Measurements from ENCODE around the gene ATP2B1.

Gene ATP2B1

DNA sequence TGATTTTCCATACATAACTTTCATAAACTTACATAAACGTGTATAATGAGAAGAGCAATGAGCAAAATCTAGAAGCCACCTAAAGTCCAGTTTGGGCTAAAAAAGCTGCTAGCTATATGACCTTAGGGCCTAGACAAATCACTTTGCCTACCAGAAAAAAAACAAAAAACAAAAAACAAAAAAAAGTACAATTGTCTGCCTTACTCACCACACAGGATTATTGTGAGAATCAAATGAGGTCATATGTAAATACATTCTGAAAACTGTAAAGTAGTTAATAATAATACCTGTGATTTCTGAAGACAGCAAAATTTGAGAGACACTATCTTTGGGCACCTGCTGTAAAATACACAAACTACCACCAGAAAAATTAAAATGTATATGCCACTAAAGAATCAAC lies 4.2 kb downstream of the ATP2B1 start:
- Histone ChIP-seq H3K27me3 (ENCODE audit: insufficient read depth, low read length, poor library complexity, severe bottlenecking) (no peaks in the 10 kb centered on the region), H3K36me3 (ENCODE audit: insufficient read depth, low read length) (no peaks in the 10 kb centered on the region), H4K20me1 (ENCODE audit: insufficient read depth, low read length, poor library complexity, severe bottlenecking) (peaks cover 38% of the 10 kb centered on the region), H3K9ac (ENCODE audit: low read depth, low read length, poor library complexity, severe bottlenecking) (no peak overlapping the region), H2AFZ (ENCODE audit: low read length) (no peak overlapping the region), H3F3A (ENCODE audit: low read depth) (no peaks in the 10 kb centered on the region), H3K79me2 (ENCODE audit: insufficient read depth, low read length) (peaks cover 74% of the 10 kb centered on the region), H3K4me2 (ENCODE audit: low read depth, low read length, poor library complexity, severe bottlenecking) (peak overlapping the region; percentile 89), H3K9me3 (ENCODE audit: insufficient read depth, low read depth, low read length) (no peaks in the 10 kb centered on the region), H3K4me3 (ENCODE audit: low read length, poor library complexity, severe bottlenecking) (no peak overlapping the region), H3K9me2 (replicated peaks; ENCODE audit: low read depth, low read length) (no peaks in the 10 kb centered on the region), H3K4me1 (ENCODE audit: insufficient read depth, low read length, poor library complexity, severe bottlenecking) (peaks cover 45% of the 10 kb centered on the region)
- TF ChIP-seq, protein P1, sequence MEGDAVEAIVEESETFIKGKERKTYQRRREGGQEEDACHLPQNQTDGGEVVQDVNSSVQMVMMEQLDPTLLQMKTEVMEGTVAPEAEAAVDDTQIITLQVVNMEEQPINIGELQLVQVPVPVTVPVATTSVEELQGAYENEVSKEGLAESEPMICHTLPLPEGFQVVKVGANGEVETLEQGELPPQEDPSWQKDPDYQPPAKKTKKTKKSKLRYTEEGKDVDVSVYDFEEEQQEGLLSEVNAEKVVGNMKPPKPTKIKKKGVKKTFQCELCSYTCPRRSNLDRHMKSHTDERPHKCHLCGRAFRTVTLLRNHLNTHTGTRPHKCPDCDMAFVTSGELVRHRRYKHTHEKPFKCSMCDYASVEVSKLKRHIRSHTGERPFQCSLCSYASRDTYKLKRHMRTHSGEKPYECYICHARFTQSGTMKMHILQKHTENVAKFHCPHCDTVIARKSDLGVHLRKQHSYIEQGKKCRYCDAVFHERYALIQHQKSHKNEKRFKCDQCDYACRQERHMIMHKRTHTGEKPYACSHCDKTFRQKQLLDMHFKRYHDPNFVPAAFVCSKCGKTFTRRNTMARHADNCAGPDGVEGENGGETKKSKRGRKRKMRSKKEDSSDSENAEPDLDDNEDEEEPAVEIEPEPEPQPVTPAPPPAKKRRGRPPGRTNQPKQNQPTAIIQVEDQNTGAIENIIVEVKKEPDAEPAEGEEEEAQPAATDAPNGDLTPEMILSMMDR (conservative IDR thresholded peaks at IDR 0.05; ENCODE audit: low read length): no peak
- no peak for TF ChIP-seq EZH2phosphoT487 (IDR thresholded peaks at IDR 0.05; ENCODE audit: borderline replicate concordance)

GRCh38 chr12:89703768-89704167 lies 4.9 kb downstream of the ATP2B1 start:
- peak overlapping the region; percentile 34 for H3K4me2 ChIP-seq (ENCODE audit: low read depth, low read length, poor library complexity, severe bottlenecking)

DNA sequence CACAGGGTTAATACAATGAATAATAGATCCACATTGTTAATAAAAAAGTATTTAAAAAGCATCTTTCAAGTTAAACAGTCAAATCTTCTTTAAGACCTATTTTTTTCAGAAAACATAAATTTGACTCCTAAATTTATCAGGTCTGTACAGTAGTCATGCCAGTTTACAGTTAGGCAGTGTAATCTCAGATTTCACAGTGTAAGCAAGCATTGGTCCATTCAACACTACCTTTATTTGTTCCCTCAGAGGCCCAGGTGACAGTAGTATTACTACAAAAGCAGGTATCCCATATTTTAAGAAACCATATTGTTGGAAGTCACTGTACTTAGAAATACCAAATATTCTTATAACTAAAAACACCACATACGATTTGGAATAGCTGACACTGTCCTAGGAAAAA lies 6.1 kb downstream of the ATP2B1 start:
- no peaks in the 10 kb centered on the region for H3K9me2 ChIP-seq (replicated peaks; ENCODE audit: low read depth, low read length)
- peaks cover 77% of the 10 kb centered on the region for H3K79me2 ChIP-seq (ENCODE audit: insufficient read depth, low read length)
- H3K4me2 ChIP-seq (ENCODE audit: low read depth, low read length, poor library complexity, severe bottlenecking): peak overlapping the region; percentile 12
- no peak for TF ChIP-seq EZH2phosphoT487 (IDR thresholded peaks at IDR 0.05; ENCODE audit: borderline replicate concordance)
- TF ChIP-seq, protein P1 (conservative IDR thresholded peaks at IDR 0.05; ENCODE audit: low read length): no peak
- no peak overlapping the region for H3K9ac ChIP-seq (ENCODE audit: low read depth, low read length, poor library complexity, severe bottlenecking)
- H3F3A ChIP-seq (ENCODE audit: low read depth): no peaks in the 10 kb centered on the region
- H2AFZ ChIP-seq (ENCODE audit: low read length): no peak overlapping the region
- no peaks in the 10 kb centered on the region for H3K9me3 ChIP-seq (ENCODE audit: insufficient read depth, low read depth, low read length)
- peaks cover 41% of the 10 kb centered on the region for H3K4me1 ChIP-seq (ENCODE audit: insufficient read depth, low read length, poor library complexity, severe bottlenecking)
- peaks cover 31% of the 10 kb centered on the region for H4K20me1 ChIP-seq (ENCODE audit: insufficient read depth, low read length, poor library complexity, severe bottlenecking)
- no peak overlapping the region for H3K4me3 ChIP-seq (ENCODE audit: low read length, poor library complexity, severe bottlenecking)
- H3K27me3 ChIP-seq (ENCODE audit: insufficient read depth, low read length, poor library complexity, severe bottlenecking): no peaks in the 10 kb centered on the region
- H3K36me3 ChIP-seq (ENCODE audit: insufficient read depth, low read length): no peaks in the 10 kb centered on the region

More at GRCh38 chr12:89703768-89704167, 4.9 kb downstream of the ATP2B1 start:
- no peaks in the 10 kb centered on the region for H3K9me2 ChIP-seq (replicated peaks; ENCODE audit: low read depth, low read length)
- no peaks in the 10 kb centered on the region for H3F3A ChIP-seq (ENCODE audit: low read depth)
- no peaks in the 10 kb centered on the region for H3K27me3 ChIP-seq (ENCODE audit: insufficient read depth, low read length, poor library complexity, severe bottlenecking)
- H3K9ac ChIP-seq (ENCODE audit: low read depth, low read length, poor library complexity, severe bottlenecking): no peak overlapping the region
- H3K36me3 ChIP-seq (ENCODE audit: insufficient read depth, low read length): no peaks in the 10 kb centered on the region
- peaks cover 45% of the 10 kb centered on the region for H3K4me1 ChIP-seq (ENCODE audit: insufficient read depth, low read length, poor library complexity, severe bottlenecking)
- H4K20me1 ChIP-seq (ENCODE audit: insufficient read depth, low read length, poor library complexity, severe bottlenecking): peaks cover 38% of the 10 kb centered on the region
- H2AFZ ChIP-seq (ENCODE audit: low read length): no peak overlapping the region
- no peak for TF ChIP-seq EZH2phosphoT487 (IDR thresholded peaks at IDR 0.05; ENCODE audit: borderline replicate concordance)
- TF ChIP-seq, protein P1 (conservative IDR thresholded peaks at IDR 0.05; ENCODE audit: low read length): no peak
- peaks cover 77% of the 10 kb centered on the region for H3K79me2 ChIP-seq (ENCODE audit: insufficient read depth, low read length)
- H3K4me3 ChIP-seq (ENCODE audit: low read length, poor library complexity, severe bottlenecking): no peak overlapping the region
- no peaks in the 10 kb centered on the region for H3K9me3 ChIP-seq (ENCODE audit: insufficient read depth, low read depth, low read length)
